ENCODE measurements around the gene SGMS1.

SGMS1 gene

GRCh38 chr10:50415292-50415691 lies 208.5 kb downstream of the SGMS1 start:
- TF ChIP-seq CTCF (IDR thresholded peaks at IDR 0.05; ENCODE audit: low read depth, low read length, missing control alignments), result no peak
- DNase-seq (ENCODE audit: extremely low read depth, low read depth), result no peak
- H3K4me3 ChIP-seq (replicated peaks; ENCODE audit: low read depth, low read length), result no peak overlapping the region

- no peak for DNase-seq (ENCODE audit: extremely low read depth, low read depth)
- no peak for TF ChIP-seq CTCF (IDR thresholded peaks at IDR 0.05; ENCODE audit: low read depth, low read length, missing control alignments)
- no peak overlapping the region for H3K4me3 ChIP-seq (replicated peaks; ENCODE audit: low read depth, low read length)
These were observed 213.5 kb downstream of the SGMS1 start for GRCh38 chr10:50410066-50410811.

GRCh38 chr10:50407076-50407801 lies 216.5 kb downstream of the SGMS1 start:
- no peak for DNase-seq (ENCODE audit: extremely low read depth, low read depth)
- TF ChIP-seq CTCF (IDR thresholded peaks at IDR 0.05; ENCODE audit: low read depth, low read length, missing control alignments), result no peak
- no peak overlapping the region for H3K4me3 ChIP-seq (replicated peaks; ENCODE audit: low read depth, low read length)

GRCh38 chr10:50406457-50407070 lies 217.2 kb downstream of the SGMS1 start:
- TF ChIP-seq CTCF (IDR thresholded peaks at IDR 0.05; ENCODE audit: low read depth, low read length, missing control alignments), result no peak
- H3K4me3 ChIP-seq (replicated peaks; ENCODE audit: low read depth, low read length), result no peak overlapping the region
- no peak for DNase-seq (ENCODE audit: extremely low read depth, low read depth)

- TF ChIP-seq CTCF (IDR thresholded peaks at IDR 0.05; ENCODE audit: low read depth, low read length, missing control alignments), result no peak
- H3K4me3 ChIP-seq (replicated peaks; ENCODE audit: low read depth, low read length), result no peak overlapping the region
- no peak for DNase-seq (ENCODE audit: extremely low read depth, low read depth)
These were observed 218.0 kb downstream of the SGMS1 start for GRCh38 chr10:50405723-50406122.

- DNase-seq (ENCODE audit: extremely low read depth, low read depth), result no peak
- no peak overlapping the region for H3K4me3 ChIP-seq (replicated peaks; ENCODE audit: low read depth, low read length)
- TF ChIP-seq CTCF (IDR thresholded peaks at IDR 0.05; ENCODE audit: low read depth, low read length, missing control alignments), result no peak
These were observed 219.6 kb downstream of the SGMS1 start for GRCh38 chr10:50404021-50404773.

Measured in HFF-Myc (cell line).